ENCODE results near the gene CLIP3.

GRCh38 chr19:36081894-36082293 is 49.2 kb upstream of the CLIP3 start:
- TF ChIP-seq, protein P1, sequence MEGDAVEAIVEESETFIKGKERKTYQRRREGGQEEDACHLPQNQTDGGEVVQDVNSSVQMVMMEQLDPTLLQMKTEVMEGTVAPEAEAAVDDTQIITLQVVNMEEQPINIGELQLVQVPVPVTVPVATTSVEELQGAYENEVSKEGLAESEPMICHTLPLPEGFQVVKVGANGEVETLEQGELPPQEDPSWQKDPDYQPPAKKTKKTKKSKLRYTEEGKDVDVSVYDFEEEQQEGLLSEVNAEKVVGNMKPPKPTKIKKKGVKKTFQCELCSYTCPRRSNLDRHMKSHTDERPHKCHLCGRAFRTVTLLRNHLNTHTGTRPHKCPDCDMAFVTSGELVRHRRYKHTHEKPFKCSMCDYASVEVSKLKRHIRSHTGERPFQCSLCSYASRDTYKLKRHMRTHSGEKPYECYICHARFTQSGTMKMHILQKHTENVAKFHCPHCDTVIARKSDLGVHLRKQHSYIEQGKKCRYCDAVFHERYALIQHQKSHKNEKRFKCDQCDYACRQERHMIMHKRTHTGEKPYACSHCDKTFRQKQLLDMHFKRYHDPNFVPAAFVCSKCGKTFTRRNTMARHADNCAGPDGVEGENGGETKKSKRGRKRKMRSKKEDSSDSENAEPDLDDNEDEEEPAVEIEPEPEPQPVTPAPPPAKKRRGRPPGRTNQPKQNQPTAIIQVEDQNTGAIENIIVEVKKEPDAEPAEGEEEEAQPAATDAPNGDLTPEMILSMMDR (IDR thresholded peaks at IDR 0.05) = no peak
- no peak for TF ChIP-seq POLR2A (IDR thresholded peaks at IDR 0.05)
